ENCODE measurements around the gene RRM2. TPM values are rescaled to one million over a fixed set of nuclear protein-coding genes. Genes with fewer than 3 reads are reported as not detected.
A peak's percentile ranks its signal among the peaks of the same experiment; 100 is the strongest.

RRM2 gene
- total and polyA plus RNA-seq, 10 donors, result 2.3 to 39.2 (median 13.5) TPM

DNA sequence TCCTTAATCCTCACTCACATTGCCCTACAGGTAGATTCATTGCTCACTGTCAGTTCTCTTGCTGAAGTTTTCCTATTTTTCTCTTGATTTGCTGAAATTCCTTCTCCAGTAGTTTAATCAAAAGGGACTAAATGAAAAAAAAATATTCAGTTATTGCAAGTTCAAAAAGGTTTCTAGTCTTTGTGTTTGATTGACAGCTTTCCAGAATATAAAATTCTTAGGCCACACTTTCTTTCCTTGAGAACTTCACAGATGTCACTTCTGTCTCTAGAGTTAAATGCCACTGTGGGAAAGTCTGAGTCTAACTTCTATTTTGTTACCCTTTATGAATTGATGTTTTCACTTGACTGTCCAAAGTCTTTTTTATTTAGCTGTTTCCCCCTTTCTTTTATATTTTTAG, 25.7 kb downstream of the RRM2 start:
- H3K27ac ChIP-seq, result no peak overlapping the region
- no peak for DNase-seq
- intact Hi-C loops (cut with DNase I; ENCODE audit: low total_unique reads), result no loop called here
- H3K9me3 ChIP-seq, result no peaks in the 10 kb centered on the region
- peaks cover 0 to 52% (median 0%) of the 10 kb centered on the region in 6 donors for H3K36me3 ChIP-seq
- TF ChIP-seq POLR2AphosphoS5 (IDR thresholded peaks at IDR 0.05) (no peak), POLR2A (IDR thresholded peaks at IDR 0.05) (no peak)
- TF ChIP-seq, protein P1, sequence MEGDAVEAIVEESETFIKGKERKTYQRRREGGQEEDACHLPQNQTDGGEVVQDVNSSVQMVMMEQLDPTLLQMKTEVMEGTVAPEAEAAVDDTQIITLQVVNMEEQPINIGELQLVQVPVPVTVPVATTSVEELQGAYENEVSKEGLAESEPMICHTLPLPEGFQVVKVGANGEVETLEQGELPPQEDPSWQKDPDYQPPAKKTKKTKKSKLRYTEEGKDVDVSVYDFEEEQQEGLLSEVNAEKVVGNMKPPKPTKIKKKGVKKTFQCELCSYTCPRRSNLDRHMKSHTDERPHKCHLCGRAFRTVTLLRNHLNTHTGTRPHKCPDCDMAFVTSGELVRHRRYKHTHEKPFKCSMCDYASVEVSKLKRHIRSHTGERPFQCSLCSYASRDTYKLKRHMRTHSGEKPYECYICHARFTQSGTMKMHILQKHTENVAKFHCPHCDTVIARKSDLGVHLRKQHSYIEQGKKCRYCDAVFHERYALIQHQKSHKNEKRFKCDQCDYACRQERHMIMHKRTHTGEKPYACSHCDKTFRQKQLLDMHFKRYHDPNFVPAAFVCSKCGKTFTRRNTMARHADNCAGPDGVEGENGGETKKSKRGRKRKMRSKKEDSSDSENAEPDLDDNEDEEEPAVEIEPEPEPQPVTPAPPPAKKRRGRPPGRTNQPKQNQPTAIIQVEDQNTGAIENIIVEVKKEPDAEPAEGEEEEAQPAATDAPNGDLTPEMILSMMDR (IDR thresholded peaks at IDR 0.05 in 8 of 11, conservative IDR thresholded peaks at IDR 0.05 in 3 of 11), result no peak
- no peak overlapping the region for H3K4me3 ChIP-seq
- no peaks in the 10 kb centered on the region for H3K4me1 ChIP-seq
- no peaks in the 10 kb centered on the region for H3K27me3 ChIP-seq (replicated peaks in 1 of 7)

DNA sequence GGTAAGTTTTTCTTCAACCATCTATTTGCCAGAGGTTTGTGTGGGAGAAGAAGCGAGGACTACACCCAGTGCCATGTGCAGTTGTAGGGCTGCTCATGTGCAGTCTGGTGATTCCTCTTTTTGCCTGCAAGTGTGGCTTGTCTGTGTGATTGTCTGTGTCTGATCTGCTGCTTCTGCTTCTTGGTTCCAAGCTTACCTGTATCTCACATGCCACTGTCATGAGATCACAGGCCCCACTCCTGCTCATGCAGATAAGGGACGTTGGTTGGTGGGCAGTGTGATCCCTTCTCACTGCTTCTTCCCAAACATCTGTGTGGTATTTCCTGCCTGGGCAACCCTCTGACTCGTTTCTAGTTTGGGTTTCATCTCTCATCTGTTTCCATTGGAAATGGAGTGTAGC, 27.1 kb downstream of the RRM2 start:
- Histone ChIP-seq H3K4me1 (no peaks in the 10 kb centered on the region), H3K4me3 (no peak overlapping the region), H3K36me3 (peaks cover 0 to 43% (median 0%) of the 10 kb centered on the region in 6 donors), H3K9me3 (no peaks in the 10 kb centered on the region), H3K27ac (no peak overlapping the region), H3K27me3 (replicated peaks in 1 of 7) (no peaks in the 10 kb centered on the region)
- DNase-seq, result peak; percentile 23
- WGBS, 5 donors, result 53 to 63% (median 60%) methylated on average over 3 of the region's 3 CpGs
- TF ChIP-seq, protein P1 (IDR thresholded peaks at IDR 0.05 in 8 of 11, conservative IDR thresholded peaks at IDR 0.05 in 3 of 11), result no peak
- TF ChIP-seq POLR2AphosphoS5 (IDR thresholded peaks at IDR 0.05) (no peak), POLR2A (IDR thresholded peaks at IDR 0.05) (no peak)
- intact Hi-C loops (cut with DNase I; ENCODE audit: low total_unique reads), result no loop called here

DNA sequence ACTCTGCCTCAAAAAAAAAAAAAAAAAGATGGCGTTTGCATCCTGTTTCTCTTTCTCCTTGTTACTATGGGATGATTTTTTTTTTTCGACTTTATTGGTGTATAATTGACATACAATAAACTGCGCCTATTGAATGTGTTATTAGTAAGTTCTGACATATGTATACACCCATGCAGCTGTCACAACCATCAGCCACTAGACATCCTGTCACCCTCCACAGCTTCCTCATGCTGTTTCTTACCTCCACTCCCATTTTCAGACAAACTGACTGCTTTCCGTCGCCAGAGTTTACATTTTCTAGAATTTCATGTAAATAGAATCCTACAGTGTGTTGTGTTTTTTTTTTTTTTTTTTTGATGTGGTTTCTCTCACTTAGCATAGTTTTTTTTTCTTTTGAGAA, 27.9 kb downstream of the RRM2 start:
- Histone ChIP-seq H3K9me3 (no peaks in the 10 kb centered on the region), H3K4me3 (no peak overlapping the region), H3K27ac (no peak overlapping the region), H3K36me3 (peaks cover 0 to 38% (median 0%) of the 10 kb centered on the region in 6 donors), H3K27me3 (replicated peaks in 1 of 7) (no peaks in the 10 kb centered on the region), H3K4me1 (no peaks in the 10 kb centered on the region)
- no peak for DNase-seq
- 87 to 92% (median 90%) methylated on average over 5 of the region's 5 CpGs for WGBS, 5 donors
- intact Hi-C loops (cut with DNase I; ENCODE audit: low total_unique reads), result no loop called here
- TF ChIP-seq, protein P1 (IDR thresholded peaks at IDR 0.05 in 8 of 11, conservative IDR thresholded peaks at IDR 0.05 in 3 of 11), result no peak
- TF ChIP-seq POLR2A (IDR thresholded peaks at IDR 0.05) (no peak), POLR2AphosphoS5 (IDR thresholded peaks at IDR 0.05) (no peak)

DNA sequence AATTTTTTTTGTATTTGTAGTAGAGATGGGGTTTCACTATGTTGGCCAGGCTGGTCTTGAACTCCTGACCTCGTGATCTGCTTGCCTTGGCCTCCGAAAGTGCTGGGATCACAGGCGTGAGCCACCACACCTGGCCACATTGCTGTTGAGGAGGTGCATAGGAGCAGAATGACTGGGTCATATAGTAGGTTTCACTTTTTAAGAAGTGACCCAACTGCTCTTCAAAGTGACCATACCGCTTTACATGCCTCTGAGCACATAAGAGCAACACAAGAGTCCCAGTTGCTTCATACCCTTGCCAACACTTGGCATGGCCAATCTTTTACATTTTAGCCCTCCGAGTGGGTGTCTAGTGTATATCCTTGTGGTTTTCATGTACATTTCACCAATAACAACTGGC, 28.9 kb downstream of the RRM2 start:
- peak; percentile 8 for DNase-seq
- WGBS, 5 donors, result 95 to 100% (median 97%) methylated on average over 5 of the region's 5 CpGs
- TF ChIP-seq POLR2AphosphoS5 (IDR thresholded peaks at IDR 0.05) (no peak), POLR2A (IDR thresholded peaks at IDR 0.05) (no peak)
- TF ChIP-seq, protein P1 (IDR thresholded peaks at IDR 0.05 in 8 of 11, conservative IDR thresholded peaks at IDR 0.05 in 3 of 11), result no peak
- Histone ChIP-seq H3K27ac (no peak overlapping the region), H3K9me3 (no peaks in the 10 kb centered on the region), H3K4me1 (no peaks in the 10 kb centered on the region), H3K4me3 (no peak overlapping the region), H3K36me3 (peaks cover 0 to 38% (median 0%) of the 10 kb centered on the region in 6 donors), H3K27me3 (replicated peaks in 1 of 7) (no peaks in the 10 kb centered on the region)
- intact Hi-C loops (cut with DNase I; ENCODE audit: low total_unique reads), result no loop called here
